T follicular helper cell (primary cell): ENCODE measurements around the gene PKP3.
A peak's percentile ranks its signal among the peaks of the same experiment; 100 is the strongest.
"Not testable (repeated sequence)": the region's sequence is repeated elsewhere in the genome, so short reads cannot be mapped to it uniquely, and the experiment has no call there.

ENCODE experiments used
- DNase-seq: peaks from one replicate; pipeline ENCODE4 v3.0.0-alpha.2; 2020; ENCODE audit warnings: low read depth

The PKP3 gene

DNA sequence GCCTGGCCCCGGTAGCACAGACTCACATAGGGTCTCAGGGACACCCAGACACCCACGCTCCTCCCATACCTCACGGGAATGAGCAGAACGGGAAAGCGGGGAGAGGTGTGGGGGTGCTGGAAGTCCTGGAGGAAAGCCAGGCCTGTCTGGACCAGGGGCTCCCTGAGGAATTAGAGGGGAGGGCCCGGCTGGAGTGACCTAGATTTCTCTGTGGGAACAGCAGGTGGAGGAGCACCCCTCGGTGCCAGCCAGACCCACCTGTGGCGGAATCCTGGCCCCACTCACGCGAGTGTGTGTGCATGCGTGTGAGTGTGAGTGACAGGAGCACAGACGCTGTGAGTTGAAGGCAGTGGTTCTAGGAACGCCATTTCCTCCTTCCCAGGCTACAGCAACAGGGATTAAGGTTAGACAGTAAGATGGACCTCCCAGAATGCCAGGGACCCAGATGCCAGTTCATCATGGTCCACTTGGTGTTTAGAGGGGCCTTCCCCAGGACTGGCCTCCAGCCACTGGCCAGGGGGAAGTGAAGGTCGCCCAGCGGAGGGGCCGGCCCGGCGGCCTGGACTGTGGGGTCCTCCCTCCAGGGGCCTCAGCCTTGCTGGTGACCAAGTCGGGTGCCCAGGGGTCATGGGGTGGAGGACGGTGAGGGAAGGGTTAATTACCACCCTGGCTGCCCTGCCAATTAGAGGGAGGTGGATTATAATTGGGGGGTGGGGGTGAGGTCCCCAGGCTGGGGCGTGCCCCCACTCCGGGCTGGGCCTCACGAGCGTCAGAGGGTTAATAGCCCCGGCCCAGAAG is 1.0 kb downstream of the PKP3 start:
- no peak for DNase-seq

DNA sequence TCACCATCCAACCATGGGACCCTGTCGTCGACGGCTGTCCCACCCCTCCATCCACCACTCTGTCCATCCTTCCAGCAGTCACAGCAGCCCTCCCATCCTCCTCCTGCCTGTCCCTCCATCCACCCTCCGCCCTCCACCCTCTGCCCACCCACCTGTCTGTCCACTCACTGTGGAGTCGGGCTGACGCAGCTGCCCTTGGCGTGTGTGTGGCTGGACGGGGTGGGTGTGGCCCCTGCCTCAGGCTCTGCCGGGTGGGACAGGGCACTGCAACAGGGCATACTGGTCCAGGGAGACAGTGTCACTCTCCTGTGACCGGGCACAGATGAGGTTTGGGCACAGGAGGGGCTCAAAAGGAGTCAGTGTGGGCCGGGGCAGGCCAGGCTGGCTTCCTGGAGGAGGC is 1.9 kb downstream of the PKP3 start:
- DNase-seq, result no peak

DNA sequence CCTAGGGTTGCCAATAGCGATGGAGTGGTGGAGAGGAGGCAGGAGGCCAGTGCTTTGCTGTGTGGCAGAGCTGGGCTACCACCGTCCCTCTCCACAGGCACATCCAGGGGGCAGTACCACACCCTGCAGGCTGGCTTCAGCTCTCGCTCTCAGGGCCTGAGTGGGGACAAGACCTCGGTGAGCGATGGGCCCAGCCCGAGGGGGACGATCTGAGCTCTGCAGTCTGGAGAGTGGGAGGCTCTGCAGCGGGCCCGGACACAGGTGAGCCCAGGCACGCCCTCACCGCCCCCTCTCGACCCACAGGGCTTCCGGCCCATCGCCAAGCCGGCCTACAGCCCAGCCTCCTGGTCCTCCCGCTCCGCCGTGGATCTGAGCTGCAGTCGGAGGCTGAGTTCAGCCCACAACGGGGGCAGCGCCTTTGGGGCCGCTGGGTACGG is 2.5 kb downstream of the PKP3 start:
- DNase-seq, result no peak

DNA sequence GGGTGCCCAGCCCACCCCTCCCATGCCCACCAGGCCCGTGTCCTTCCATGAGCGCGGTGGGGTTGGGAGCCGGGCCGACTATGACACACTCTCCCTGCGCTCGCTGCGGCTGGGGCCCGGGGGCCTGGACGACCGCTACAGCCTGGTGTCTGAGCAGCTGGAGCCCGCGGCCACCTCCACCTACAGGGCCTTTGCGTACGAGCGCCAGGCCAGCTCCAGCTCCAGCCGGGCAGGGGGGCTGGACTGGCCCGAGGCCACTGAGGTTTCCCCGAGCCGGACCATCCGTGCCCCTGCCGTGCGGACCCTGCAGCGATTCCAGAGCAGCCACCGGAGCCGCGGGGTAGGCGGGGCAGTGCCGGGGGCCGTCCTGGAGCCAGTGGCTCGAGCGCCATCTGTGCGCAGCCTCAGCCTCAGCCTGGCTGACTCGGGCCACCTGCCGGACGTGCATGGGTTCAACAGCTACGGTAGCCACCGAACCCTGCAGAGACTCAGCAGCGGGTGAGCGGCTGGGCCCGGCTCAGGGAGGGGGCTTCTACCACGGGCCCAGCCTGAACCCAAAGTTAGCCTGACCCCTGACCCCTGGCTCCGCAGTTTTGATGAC is 3.0 kb downstream of the PKP3 start:
- DNase-seq, result no peak

DNA sequence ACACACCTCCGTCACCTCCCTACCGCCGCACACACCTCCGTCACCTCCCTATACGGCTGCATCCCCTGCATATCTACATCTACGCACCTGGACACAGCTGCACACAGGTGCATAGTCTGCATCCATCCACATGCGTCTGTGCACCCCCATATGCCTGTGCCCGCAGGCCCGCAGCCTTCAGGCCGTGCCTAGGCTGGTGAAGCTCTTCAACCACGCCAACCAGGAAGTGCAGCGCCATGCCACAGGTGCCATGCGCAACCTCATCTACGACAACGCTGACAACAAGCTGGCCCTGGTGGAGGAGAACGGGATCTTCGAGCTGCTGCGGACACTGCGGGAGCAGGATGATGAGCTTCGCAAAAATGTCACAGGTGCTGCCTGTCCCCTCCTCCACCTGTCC is 4.8 kb downstream of the PKP3 start:
- no peak for DNase-seq

DNA sequence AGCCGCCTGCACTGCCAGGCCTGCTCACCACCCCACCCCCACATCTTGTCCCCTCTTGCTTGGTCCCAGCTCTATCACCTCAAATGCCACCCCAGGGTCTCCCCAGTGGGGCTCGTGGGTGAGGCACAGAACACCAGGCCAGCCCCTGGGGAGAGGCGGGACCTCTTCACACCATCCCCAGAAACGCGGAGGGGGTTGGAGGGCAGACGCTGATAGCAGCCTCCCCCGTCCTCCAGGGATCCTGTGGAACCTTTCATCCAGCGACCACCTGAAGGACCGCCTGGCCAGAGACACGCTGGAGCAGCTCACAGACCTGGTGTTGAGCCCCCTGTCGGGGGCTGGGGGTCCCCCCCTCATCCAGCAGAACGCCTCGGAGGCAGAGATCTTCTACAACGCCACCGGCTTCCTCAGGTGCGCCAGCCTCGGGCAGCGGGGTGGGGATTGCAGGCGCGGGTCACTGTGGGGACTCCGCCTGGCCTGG is 5.8 kb downstream of the PKP3 start:
- DNase-seq, result no peak

DNA sequence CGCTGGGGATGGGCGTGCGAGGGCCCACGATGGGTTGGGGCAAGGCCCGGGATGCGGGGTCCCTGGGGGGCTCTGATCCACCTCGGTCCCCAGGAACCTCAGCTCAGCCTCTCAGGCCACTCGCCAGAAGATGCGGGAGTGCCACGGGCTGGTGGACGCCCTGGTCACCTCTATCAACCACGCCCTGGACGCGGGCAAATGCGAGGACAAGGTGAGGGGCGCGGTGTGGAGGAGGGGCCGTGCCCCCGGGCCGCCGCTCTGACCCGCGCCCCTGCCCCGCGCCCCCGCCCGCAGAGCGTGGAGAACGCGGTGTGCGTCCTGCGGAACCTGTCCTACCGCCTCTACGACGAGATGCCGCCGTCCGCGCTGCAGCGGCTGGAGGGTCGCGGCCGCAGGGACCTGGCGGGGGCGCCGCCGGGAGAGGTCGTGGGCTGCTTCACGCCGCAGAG is 6.3 kb downstream of the PKP3 start:
- DNase-seq, result no peak

DNA sequence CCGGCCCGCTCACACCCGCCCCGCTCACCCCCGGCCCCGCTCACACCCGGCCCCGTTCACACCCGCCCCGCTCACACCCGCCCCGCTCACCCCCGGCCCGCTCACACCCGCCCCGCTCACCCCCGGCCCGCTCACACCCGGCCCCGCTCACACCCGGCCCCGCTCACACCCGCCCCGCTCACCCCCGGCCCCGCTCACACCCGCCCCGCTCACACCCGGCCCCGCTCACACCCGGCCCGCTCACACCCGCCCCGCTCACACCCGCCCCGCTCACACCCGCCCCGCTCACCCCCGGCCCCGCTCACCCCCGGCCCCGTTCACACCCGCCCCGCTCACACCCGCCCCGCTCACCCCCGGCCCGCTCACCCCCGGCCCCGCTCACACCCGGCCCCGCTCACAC is 7.2 kb downstream of the PKP3 start:
- not testable (repeated sequence) for DNase-seq

DNA sequence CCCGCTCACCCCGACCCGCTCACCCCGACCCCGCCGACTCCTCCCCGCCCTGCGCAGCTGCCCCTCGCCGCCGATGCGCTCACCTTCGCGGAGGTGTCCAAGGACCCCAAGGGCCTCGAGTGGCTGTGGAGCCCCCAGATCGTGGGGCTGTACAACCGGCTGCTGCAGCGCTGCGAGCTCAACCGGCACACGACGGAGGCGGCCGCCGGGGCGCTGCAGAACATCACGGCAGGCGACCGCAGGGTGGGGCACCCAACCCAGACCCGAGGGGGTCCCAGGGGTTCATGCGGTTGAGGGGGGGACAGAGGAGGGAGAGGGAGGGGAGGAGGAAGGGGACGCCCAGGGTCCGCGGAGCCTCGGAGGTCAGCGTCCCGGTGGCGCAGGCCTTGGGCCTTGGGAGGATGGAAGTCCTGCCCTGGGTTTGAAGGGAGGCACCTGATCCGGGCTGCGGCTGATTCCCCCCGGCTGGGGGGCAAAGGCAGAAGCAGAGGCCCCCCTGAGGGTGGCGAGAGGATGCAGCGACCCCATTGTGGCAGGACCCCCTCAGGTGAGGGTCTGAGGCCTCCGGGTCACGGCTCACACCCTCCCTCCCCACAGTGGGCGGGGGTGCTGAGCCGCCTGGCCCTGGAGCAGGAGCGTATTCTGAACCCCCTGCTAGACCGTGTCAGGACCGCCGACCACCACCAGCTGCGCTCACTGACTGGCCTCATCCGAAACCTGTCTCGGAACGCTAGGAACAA is 9.2 kb downstream of the PKP3 start:
- no peak for DNase-seq

DNA sequence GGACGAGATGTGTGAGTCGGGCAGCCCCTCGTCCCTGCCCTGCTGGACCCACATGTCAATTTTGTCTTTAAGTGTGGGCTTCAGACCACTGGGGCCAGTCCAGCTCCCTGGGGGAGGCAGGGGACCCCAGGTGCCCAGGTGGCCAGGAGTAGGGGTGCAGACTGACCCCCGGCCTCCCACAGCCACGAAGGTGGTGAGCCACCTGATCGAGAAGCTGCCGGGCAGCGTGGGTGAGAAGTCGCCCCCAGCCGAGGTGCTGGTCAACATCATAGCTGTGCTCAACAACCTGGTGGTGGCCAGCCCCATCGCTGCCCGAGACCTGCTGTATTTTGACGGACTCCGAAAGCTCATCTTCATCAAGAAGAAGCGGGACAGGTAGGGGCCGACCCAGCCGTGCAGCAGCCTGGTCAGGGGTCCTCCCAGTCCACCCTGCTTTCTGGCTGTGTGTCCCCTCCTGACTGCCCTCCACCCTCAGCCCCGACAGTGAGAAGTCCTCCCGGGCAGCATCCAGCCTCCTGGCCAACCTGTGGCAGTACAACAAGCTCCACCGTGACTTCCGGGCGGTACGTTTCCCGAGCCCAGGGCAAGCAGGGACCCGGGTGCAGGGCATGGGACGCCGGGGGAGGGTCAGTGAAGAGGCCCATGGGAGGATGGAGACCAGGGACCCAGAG is 9.9 kb downstream of the PKP3 start:
- no peak for DNase-seq

DNA sequence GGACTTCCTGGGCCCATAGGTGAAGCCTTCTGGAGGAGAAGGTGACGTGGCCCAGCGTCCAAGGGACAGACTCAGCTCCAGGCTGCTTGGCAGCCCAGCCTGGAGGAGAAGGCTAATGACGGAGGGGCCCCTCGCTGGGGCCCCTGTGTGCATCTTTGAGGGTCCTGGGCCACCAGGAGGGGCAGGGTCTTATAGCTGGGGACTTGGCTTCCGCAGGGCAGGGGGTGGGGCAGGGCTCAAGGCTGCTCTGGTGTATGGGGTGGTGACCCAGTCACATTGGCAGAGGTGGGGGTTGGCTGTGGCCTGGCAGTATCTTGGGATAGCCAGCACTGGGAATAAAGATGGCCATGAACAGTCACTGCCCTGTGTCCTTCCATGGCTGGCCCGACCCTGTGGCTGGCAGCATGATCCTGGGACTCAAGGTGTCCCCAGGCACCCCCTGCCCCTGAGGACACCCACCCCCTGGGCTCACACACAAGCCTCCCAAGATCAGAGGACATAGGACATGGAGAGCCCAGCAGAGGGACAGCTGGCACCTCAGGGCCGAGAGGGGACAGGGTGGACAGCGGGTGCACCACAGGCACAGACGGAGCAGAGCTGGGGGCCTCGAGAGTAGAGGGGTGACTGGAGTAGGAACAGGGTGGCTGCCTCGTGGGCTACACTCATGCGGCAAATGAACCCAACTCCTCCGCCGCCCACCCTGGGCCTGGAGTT is 10.7 kb downstream of the PKP3 start:
- DNase-seq, result no peak

DNA sequence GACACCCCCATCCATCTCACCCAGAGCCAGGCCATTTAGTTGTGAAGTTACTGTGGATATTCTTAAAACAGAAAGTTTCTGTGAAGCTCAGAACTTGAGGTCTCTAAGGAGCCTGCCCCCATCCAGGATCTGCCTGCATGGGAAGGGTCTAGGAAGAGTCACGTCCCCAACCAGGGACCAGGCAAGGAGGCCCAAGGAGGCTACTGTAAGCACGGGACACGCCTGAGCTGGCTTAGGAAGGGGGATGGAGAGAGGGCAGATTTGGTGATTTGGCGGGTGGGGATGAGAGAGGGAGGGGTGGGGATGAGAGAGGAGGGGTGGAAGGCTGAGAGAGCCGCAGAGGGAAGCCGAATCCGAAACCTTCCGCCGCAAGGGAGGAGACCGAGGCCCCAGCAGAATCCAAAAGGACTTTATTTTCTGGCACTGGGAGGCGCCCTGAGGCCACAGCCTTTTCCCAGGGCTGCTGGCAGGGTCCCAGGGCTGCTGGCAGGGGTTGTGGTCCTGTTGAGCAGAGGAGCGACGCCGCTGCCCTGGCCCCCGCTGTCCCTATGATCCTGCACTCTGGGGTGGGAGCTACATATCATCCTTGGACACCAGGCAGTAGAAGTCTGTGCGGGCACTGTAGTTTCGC is 11.4 kb downstream of the PKP3 start:
- DNase-seq, result no peak

DNA sequence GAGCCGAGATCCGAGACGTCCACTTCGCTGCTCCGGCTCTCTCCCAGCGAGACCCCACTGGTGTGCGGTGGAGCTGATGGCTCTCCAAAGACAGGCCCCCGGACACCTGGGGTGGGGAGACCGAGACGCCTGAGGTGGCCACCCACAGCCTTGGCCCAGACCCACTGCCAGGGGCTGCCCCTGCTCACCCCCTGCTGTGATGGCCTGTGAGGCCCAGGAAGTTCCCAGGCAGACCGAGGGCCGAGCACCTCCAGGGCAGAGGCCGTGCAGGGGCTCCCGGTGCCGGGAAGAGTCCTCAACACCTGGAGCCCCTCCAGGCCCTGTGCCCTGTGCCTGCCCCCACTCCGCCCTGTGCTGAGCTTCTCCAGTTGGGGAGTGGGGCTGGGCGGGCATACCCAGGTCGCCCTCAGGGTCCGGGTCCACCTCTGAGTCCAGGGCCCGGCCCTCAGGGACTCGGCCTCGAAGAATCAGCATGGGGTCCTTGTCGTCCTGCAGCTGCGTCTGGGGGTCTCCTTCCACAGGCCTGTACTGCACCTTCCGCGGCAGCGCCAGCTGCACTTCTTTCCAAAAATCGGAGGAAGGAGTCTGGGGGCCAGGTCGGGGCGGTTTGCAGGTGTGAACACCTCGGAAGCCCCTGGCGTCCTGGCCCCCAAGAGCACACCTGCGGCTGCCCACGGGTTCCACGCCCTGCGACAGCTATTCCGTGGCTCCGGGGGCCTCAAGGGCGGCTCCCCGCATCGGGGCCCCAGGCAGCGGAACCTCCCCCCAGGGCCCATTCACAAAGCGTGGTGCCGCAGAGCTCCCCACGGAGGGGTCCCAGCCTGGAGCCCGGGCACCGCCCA is 12.2 kb downstream of the PKP3 start:
- no peak for DNase-seq

DNA sequence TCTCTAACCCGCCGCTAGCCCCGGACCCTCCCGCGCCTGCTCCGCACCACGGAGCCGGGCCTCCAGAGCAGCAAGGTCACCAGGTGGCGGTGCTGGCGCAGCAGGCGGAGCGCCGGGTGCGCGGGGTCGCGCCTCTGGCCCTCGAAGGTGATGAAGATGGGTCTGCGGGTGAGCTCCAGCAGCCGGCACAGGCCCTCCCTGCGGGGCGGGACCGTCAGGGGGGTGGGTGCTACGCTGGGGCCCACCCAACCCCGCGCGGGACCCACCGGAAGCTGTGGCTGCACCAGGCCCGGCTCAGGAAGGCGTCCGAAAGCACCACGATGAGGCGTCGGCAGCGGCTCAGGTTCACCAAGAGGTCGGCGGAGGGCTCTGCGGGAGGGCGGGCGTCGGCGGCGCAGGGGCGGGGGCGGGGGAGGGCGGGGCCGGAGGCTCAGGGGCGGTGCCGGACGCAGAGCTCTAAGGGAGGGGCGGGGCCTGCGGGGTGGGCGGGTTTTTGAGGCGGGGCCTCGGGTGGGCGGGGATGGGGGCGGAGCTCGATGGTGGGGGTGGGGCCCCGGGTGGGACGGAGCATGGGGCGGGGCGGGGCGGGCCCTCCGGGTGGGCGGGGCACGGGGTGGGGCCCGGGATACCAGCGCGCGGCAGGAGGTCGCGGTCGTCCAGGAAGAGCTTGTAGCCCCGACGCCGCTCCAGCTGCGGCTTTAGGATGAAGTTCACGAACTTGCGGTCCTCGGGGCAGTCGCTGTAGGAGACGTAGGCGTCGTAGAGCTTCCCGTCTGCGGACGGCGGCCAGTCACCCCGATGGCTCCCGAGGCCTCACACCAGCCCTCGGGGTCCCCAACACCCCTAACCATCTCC is 13.0 kb downstream of the PKP3 start:
- peak; percentile 86 for DNase-seq

DNA sequence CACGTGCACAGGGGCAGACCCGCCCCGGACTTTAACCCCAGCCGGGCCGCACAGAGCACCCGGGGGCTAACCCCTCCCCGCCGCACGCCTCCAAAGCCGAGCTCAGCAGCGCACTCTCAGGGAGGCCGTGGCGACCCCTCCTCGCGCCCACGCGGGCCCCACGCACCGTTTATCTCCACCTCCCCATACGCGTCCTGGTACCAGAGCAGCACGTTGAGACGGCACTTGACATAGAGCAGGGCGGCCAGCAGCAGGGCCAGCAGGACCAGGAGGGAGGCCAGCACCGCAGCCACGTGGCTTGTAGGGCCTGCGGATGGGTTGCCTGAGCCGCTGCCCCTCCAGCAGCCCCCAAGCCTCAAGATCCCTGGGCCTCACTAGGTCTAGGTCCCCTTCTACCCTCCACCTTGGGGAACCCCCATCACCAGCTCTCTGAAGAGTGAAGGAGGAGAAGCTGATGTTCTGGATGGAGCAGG is 13.7 kb downstream of the PKP3 start:
- DNase-seq, result no peak

DNA sequence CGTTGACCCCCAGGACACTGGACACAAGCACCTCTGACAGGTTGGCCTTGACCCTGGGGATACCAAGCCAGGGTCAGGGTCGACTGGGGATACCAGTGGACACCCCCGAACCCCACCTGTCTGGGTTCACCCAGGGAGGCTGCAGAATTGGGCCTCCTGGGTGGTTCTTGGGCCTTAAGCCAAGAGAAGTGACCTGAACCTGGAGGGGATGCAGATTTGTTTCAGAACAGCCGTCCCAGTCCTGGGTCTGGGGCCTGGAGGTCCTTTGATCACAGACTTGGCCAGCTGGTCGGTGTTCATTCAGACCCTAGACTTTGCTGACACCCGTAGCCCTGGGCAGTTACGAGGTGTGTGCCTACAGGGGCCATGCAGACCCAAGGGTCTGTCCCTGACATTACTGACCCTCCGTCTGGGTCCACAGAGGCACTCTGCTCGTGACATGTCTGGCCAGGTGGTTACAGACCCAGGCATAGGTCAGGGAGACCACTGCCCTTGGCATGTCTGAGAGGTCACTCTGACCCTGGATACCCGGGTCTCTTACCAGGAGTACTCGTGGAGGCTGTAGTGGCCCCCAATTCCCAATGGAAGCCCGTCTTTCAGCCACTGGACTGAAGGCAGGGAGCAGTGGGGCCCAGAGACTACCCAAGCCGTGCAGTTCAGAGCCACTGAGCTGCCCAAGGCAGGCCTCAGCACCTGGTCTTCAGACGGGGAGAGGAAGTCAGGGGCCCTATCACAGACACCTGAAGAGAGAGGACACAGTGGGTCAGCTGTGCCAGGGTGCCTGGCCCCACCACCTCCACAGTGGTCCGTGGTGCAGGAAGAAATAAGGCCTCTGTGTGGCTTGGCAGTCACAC is 14.4 kb downstream of the PKP3 start:
- no peak for DNase-seq

DNA sequence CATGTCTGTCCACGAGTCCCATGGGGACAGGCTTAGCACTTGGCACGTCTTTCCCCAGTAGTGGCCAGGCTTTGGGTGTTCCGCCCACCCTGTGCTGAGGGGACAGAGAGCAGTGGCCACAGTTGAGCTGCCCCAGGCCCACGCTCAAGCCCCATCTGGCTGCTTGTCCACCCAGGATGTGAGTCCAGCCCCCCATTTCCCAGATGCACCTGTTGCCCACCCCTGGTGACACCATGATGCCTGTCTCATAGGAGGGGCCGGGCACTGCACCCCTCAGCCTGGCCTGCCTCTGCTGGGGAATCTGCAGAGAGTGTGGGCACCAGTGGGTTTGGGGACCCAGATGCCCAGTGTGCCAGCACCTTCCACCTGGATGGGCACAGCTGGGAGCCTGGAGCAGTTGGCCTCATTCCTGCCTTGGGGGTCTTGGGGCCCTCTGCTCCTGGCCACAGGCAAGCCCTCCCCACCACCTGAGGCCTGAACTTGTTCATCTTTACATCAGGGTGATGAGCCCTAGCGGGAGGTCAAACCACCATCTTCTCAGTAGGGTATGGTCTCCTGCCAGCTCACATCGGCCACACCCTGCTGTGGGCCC is 15.1 kb downstream of the PKP3 start:
- no peak for DNase-seq
